NK-92 (cell line): ENCODE measurements around the gene TSPAN11.
"Not testable (repeated sequence)": the region's sequence is repeated elsewhere in the genome, so short reads cannot be mapped to it uniquely, and the experiment has no call there.

ENCODE experiments used
- DNase-seq: peaks from one replicate; lab custom pipeline; 2025; ENCODE audit not compliant: unreplicated experiment; lab: John Stamatoyannopoulos, UW

Gene TSPAN11, protein sequence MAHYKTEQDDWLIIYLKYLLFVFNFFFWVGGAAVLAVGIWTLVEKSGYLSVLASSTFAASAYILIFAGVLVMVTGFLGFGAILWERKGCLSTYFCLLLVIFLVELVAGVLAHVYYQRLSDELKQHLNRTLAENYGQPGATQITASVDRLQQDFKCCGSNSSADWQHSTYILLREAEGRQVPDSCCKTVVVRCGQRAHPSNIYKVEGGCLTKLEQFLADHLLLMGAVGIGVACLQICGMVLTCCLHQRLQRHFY

DNA sequence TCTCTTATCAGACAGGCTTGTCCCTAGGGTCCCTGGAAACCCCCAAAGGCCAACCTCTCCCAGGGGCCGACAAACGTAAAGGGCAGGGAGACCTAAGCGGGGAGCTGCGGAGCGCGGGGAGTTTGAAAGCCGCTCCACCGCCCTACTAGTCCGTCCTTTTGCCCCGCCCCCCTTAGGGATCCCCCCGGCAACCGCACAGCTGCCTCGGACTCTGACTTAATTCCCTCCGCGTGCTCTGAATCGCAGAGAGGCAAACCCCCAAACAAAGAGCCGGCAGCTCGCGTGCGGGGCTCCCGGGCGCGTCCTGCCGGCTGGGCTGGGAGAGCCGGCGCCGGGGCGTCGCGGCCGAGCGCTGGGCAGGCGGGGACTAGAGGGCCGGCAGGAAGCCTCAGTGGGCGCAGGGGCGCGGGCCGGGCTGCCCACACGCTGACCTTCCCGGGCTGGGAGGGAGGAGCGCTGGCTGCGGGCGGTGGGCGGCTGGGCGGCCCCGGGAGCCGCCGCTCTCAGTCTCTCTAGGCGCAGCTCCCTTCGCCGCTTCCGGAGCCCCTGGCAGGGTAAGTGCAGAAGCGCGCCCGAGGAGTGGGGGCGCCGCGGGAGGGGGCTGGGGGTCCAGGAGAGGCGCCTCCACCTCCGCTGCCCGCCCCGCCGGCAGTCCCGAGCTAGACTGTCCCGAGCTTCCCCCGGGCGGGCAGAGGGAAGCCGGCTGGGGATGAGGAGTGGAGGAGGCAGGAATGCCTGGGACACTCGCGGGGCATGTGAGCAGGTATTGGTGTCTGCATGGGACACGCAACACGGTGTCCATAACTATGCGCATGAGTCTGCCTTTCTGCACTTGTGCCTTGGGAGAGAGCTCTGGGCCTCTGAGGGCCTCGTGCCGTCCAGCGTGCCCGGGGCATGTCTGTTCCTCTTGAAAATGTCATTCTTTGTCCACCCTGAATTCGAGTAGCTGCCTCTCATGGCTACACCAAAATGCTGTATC lies at the start of gene TSPAN11:
Gene TSPAN11, plus strand, starts transcription at position 506 of the 979 bp plus-strand sequence. CDS start 27,244 bp downstream, outside the sequence.
- no peak for DNase-seq

DNA sequence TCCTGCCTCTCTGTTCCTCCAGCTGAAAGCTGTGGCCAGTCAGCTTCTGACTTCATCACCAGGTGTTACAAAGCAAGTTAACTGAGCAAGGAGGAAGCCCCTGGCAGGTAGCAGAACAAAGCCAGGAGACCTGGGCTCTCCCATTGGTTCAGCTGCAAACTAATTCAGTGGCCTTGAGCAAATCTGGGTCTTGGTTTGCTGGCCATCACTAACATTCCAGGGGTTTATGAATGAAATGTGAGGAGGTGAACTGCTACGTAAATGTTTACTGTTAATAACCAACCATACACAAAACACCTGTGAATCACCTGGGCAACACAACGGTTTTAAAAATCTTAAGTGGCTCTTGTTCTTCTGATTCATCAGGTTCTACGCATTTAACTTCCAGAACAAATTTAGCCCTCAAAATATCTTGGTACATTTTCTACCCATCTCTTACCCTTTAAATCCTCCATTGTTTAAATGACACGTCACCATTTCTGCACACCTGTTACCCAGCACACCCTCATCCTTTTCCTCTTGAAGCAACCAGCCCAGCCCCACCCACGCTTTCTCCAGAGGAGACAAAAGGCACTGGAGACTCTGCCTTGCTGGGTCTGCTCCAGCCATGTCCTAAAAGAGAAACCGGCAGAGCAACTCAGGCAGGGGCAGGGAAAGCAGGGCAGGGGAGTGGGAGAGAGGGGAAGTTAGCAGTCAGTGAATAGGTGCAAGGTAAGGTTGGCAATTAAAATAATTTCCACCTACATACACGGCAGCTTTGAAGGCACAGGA lies 49.3 kb upstream of the TSPAN11 start:
- no peak for DNase-seq

DNA sequence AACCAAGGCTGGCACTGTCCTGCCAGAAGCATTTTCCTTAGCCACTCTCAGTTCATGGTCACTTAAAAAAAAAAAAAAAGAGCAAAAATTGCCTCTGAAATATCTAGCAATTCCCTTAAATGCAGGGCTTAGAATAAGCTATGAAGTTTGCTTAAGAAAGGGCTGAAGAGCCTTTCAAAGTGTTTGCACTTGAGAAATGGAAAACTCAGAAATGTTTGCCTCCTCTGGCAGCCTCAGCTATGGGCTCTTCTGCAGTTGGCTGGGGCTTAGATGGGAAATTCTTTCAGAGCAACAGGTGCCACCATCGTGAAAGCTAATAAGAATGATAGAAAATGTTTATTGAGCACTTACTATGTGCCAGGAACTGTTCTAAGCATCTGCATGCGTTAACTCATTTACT lies 48.5 kb upstream of the TSPAN11 start:
- DNase-seq: no peak

DNA sequence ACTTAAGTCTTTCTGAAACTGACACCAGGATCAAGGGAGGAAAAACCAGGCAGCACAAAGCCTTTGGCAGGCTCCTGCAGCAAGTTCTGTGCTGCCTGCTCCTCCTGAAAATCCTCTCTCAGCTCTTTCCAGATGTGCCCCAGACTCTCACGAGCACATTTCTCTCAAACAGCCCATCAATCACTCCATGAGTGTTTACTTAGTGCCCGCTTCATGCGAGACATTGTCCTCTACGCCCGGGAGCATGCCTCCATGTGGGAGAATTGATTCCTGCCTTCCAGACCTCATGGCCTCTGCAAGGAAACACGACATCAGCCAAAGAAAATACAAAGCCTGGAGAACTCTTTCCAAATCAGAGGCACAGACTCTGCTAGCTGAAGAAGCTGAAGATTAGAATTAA lies 46.5 kb upstream of the TSPAN11 start:
- no peak for DNase-seq

DNA sequence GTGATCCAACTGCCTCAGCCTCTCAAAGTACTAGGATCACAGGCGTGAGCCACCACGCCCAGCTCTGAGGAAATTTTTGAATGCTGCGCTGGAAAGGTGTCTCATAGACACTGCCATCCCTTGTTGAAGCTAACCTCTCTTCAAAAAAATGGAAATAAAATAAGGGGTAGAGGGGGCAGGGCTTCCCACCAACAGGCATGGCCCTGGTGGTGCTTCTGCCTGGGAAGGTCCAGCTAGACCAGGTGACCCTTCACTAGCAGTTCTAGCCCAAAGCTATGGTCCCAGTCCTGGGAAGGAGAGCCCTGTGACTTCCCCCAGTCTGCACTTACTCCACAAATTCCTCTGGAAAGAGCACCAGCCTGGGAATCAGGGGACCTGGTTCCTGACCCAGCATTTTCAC lies 45.7 kb upstream of the TSPAN11 start:
- no peak for DNase-seq

DNA sequence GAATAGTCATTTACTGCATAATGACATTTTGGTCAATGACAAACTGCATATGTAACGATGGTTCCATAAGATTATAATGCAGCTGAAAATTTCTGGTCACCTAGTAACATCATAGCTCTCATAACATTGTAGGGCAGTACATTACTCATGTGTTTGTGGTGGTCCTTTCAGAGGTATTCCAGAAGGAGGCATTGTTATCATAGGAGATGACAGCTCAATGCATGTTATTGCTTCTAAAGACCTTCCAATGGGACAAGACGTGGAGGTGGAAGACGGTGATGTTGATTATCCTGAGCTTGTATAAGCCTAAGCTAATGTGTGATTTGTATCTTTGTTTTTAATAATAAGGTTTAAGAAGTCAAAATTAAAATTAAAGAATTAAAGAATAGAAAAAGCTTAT lies 43.8 kb upstream of the TSPAN11 start:
- DNase-seq: no peak

DNA sequence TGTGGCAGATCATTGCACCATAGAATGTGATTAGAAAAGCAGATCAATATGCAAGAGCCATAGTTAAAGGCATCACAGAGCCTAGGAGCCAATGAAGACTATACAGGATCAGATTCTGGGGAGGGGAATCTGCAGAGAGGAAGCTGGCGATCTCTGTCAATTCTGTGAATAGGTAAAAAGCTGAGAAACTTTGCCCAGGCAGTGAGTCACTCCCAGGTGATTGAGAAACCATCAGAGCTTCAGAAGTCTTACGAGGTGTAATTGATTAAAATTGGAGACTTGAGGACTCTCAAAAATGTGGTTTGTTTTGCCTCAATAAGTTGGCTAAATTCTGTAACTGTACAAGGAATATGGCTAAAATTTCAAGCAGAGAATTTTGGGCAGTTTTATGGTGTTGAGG lies 41.7 kb upstream of the TSPAN11 start:
- no peak for DNase-seq

DNA sequence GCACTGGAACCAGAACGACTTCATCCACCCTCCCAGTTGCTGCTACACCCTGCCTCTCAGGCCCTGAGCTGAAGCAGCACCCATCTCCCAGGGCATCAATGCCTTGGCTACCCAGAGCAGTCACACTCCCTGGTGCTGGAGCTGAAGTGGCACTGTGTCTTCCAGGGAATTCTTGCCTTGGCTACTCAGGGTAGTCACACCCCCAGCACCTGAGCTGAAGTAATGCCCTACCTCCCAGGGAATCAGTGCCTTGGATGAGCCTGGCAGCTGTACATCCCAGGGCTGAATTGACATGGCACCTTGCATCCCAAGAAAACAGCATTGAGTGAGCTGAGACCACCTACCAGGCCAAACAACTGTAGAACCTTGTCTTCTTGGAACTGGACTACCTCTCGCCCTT lies 41.2 kb upstream of the TSPAN11 start:
- DNase-seq: no peak

DNA sequence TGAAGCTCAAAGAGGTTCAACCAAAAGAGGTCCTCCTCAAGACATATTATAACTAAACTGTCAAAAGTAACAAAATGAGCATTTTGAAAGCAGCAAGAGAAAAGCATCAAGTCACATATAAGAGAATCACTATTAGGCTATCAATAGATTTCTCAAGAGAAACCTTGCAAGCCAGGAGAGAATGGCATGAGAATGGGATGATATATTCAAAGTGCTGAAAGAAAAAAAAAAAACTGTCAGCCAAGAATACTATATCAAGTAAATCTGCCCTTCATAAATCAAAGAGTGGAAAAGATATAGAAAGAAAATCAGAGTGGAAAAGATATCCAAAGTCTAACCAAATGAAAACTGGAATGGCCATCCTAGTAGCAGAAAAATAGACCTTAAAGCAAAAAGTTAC lies 39.3 kb upstream of the TSPAN11 start:
- DNase-seq: no peak

DNA sequence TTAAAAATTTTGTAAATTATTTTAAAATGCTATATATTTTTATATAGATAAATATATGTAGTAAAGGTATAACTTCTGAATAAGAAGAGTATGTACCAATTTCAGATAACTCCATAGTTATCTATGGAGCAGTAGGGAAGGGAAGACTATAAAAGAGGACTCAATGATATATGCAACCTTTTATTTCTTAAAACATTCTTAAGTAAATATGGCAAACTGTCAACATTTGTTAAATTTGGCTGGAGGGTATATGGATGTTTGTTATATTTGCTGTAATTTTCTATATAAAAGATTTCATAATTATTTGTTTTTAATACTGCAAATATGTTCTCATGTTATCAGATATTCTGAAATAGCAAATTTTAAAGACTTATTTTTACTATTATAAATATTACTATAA lies 38.3 kb upstream of the TSPAN11 start:
- DNase-seq: no peak

DNA sequence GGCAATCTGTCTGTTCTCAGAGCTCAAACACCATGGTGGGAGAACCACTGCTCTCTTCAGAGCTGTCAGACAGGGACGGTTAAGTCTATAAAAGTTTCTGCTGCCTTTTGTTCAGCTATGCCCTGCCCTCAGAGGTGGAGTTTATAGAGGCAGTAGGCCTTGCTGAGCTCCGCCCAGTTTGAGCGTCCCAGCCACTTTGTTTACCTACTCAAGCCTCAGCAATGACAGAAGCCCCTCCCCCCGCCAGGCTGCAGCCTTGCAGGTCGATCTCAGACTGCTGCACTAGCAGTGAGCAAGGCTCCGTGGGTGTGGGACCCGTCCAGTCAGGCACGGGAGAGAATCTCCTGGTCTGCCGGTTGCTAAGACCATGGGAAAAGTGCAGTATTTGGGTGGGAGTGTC lies 32.0 kb upstream of the TSPAN11 start:
- DNase-seq: not testable (repeated sequence)

DNA sequence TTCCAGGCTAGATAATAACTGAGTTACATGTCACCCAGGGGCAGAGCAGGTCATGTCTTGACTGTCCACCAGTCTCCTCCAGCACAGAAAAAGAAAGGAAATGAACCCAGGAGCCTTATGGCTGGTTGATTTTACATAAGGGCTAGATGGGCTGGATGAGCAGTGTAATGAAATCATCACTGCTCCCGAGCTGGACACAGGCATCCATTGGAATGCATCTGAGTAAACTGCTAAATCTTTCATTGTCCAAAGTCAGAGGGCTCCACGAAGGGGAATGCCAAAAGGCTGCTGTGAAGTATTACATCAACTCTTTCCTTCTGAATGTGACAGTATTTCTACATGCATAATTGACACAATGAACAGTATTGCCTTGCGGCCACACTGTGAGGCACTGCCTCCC lies 30.1 kb upstream of the TSPAN11 start:
- DNase-seq: no peak

DNA sequence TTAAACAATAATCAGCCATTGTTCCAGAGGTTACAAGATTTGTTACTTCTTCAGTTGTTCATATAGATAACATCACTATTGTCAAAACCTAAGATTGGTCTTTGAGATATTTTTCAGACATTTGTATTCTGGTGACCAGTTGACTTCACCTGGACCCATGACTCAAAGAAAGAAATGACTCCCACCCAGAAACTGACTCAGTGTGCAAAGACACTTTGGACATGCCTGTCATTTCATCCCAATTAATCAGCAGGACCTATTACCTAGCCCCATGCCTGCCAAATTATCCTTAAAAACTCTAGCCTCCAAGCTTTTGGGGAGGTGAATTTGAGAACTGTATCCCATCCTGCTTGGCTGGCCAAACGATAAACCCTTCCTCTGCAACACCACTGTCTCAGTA lies 27.7 kb upstream of the TSPAN11 start:
- no peak for DNase-seq

DNA sequence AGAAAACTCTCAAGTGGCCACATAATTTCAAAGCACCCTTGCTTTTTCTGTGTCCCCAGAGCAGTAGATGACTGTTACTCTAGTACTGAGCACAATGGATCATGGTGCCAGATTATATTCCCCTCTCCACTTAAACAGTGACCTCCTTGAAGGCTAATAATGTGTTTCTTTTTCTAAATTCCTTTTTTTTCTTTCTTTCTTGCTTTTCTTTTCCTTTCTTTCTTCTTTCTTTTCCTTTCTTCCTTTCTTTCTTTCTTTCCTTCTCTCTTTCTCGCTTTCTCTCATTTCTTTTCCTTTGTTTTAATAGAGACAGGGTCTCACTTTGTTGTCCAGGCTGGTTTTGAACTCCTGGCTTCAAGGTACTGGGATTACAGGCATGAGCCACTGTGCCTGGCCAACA lies 26.2 kb upstream of the TSPAN11 start:
- DNase-seq: no peak

DNA sequence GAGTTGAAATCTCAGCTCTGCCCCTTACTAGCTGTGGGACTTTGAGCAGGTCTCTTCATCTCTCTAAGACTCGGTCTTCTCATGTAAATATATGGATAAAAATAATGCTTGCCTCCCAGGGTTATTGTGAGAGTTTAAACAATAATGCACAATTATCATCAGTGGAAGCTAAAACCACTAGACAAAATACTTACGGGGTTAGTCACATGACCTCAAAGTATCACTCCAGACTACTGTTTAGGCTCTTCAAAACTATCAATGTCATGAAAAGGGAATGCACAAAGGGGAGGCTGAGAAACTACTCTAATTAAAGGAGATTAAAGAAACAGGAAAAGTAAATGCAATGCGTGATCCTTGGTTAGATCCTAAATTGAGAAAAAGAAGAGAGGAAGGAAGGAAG lies 24.5 kb upstream of the TSPAN11 start:
- DNase-seq: no peak

DNA sequence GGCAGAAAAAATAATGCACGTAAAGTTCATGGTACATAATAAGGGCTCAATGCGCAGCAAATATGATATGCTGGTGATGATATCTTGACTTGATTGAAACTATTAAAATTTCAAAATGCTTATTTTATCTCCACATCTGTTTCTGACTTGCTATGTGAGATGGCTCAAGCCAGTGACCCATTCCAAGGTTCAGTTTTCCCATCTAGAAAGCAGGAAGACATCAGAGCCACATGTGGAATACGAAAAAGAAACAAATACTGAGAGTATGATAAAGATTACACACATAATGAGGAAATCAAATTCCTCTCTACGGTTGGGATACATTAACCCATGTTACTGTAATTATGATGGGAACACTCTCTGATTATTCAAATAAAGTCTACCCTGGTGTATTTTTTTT lies 24.0 kb upstream of the TSPAN11 start:
- DNase-seq: no peak

DNA sequence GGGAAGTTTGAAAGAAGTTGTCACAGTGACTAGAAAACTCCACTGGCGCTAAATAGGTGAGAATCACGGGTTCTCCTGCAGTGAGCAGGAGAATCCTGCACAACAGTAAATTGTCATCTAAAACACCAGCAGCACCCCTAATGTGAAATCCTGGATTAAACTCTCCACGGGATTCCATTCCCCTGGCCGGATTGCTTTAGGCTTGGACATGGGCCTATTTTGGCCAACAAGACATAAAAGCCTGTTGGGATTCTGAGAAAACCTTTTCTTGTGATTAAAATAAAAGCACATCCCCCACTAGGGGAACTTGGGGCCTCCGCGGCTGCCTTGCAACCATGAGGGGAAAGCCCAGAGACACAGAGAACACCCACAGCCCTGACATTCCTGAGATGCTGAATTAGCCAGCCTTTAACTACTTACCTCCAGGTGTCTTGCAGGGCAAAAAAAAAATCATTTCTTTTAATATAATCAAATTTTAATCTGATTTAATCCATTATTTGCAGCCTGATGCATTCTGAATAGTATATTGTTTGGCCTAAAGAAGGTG lies 21.0 kb upstream of the TSPAN11 start:
- DNase-seq: no peak

DNA sequence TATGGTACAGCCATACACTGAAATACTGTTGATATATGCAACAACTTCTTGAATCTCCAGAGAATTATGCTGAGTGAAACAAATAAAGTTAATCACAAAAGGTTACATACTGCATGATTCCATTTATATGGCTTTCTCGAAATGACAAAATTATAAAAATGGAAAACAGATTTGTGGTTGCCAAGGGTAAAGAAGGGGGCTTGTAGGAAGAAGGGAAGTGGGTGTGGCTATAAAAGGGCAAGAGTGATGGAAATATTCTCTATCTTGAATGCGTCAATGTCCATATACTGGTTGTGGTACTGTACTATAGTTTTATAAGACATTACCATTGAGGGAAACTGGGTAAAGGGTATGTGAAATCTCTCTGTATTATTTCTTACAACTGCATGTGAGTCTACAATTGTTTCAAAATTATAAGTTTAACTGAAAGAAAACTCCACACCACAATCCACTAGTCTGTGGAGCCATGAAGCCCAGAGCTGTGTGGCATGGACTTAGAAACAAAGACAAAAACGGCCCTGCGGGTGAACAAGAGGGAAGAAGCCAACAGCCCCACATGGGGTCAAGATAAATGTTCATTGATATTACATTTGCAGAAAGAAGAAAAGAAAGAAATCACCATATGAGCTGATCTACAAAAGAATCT lies 18.3 kb upstream of the TSPAN11 start:
- DNase-seq: no peak

DNA sequence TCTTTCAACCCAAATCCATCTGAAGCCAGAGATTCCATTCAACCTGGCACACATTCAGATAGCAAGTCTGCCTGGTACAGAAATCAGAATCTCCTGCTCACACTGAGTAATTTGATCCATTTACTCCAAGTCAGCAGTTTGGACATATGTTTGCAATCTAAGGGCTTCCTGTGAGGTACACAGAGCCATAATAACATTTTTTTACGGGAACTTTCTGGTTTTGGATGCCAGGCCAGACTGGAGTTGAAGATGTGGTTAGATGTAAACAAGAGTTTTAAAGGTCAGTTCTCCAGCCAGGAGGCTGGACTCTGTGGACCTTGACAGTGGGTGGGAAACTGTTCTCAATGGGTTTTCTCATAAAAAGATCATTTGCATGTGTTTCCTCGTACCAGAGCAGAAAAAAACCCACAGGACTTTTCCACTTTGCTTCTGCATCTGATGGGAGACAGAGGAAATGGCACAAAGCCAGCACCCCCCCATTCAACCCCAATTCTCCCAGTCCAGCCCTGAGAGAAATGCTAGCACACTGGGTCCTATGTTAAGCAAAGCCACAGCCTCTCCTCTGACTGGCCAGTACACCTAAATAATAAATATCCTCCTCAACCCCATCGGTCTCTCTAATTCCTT lies 17.7 kb upstream of the TSPAN11 start:
- no peak for DNase-seq

DNA sequence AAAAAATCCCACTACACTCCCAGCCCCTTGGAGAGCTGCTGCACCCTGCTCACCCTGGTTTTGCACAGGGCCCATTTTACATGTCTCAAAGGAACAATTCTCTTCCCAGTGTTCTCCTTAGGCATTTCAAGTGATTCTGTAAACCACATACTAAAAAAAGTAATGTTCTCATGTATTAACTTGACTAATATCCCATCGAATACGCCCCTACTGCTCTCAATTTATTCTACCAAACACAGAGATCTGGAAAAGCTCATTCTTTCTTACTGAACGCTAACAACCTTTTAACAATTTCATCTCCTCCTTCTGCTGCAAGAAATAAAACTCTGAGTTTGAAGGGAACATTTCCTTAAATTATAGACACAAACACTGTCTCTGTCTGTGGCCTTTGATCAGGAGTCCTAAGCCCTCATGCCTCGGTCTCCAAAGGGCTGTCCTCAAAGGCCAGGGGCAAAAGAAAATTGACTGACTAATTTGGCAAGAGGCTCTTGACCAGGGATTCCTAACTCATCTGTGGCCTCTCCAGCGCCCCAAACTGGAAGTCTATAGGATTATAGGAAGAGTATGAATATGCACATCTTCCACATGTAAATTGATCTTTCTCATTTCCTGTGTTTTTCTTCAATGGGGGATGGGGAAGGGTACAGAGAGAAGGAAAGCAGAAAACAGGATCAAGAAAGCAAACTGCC lies 17.1 kb upstream of the TSPAN11 start:
- no peak for DNase-seq
